Hepatocyte (in vitro differentiated cells): ENCODE data around the gene SELENOF.

ENCODE experiments used
- EZH2 ChIP-seq: fragments of 200-600 bp; sonication (generic); IDR thresholded peaks from 2 replicates; pipeline ENCODE4 v1.6.1; 2016; ENCODE audit warnings: antibody characterized with exemption, mild to moderate bottlenecking, borderline replicate concordance
- EZH2phosphoT487 ChIP-seq: fragments of 200-600 bp; sonication (generic); IDR thresholded peaks from one replicate; pipeline ENCODE4 v1.6.1; 2018; ENCODE audit warnings: antibody characterized with exemption, mild to moderate bottlenecking, low read depth, moderate library complexity; ENCODE audit not compliant: unreplicated experiment, severe bottlenecking
- TF ChIP-seq, protein P1 (sequence below): fragments of 200-600 bp; sonication (generic); IDR thresholded peaks from 2 replicates; pipeline ENCODE4 v1.5.1; 2016; ENCODE audit warnings: antibody characterized with exemption, mild to moderate bottlenecking; ENCODE audit not compliant: poor library complexity

DNA sequence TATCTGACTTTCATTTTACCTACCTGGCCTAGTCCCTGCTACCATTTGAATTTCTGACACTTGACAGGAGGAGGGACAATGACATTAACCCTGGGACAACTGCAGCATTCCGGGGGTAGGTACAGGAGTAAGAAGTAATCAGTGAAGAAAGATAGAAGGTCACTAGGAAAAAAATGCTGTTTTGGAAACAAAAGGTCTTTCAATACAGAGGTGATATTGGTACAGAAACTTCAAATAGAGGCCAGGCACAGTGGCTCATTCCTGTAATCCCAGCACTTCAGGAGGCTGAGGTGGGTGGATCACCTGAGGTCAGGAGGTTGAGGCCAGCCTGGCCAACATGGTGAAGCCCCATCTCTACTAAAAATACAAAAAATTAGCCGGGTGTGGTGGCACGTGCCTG is 68.4 kb downstream of the SELENOF start:
- TF ChIP-seq, protein P1, sequence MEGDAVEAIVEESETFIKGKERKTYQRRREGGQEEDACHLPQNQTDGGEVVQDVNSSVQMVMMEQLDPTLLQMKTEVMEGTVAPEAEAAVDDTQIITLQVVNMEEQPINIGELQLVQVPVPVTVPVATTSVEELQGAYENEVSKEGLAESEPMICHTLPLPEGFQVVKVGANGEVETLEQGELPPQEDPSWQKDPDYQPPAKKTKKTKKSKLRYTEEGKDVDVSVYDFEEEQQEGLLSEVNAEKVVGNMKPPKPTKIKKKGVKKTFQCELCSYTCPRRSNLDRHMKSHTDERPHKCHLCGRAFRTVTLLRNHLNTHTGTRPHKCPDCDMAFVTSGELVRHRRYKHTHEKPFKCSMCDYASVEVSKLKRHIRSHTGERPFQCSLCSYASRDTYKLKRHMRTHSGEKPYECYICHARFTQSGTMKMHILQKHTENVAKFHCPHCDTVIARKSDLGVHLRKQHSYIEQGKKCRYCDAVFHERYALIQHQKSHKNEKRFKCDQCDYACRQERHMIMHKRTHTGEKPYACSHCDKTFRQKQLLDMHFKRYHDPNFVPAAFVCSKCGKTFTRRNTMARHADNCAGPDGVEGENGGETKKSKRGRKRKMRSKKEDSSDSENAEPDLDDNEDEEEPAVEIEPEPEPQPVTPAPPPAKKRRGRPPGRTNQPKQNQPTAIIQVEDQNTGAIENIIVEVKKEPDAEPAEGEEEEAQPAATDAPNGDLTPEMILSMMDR: no peak
- TF ChIP-seq EZH2 (no peak), EZH2phosphoT487 (no peak)
